Liver (tissue), 9 donors: ENCODE data around the gene TNS3. TPM values are rescaled to one million over a fixed set of nuclear protein-coding genes. Genes with fewer than 3 reads are reported as not detected.

Experiments used
- DNase-seq: peaks from one replicate; pipeline ENCODE4 v3.0.0-alpha.2; 2017; ENCODE audit warnings: low spot score
- H3K27ac ChIP-seq, 2 donors: one replicate each; pipeline ENCODE4 v1.7.0; 2013; ENCODE audit warnings: inconsistent platforms in 2 of 2, low read length in 2 of 2, control low read depth in 1 of 2, low read depth in 1 of 2, mild to moderate bottlenecking in 1 of 2
- H3K27me3 ChIP-seq, 4 donors: one replicate each; pipeline versions ENCODE4 v1.6.1 to v1.7.0; 2013; ENCODE audit warnings: low read length in 3 of 4, inconsistent platforms in 1 of 4, mild to moderate bottlenecking in 1 of 4, moderate library complexity in 1 of 4; ENCODE audit not compliant: control insufficient read depth in 4 of 4, insufficient read depth in 4 of 4
- H3K36me3 ChIP-seq, 4 donors: one replicate each; pipeline versions ENCODE4 v1.6.1 to v1.7.0; 2013; ENCODE audit warnings: low read length in 3 of 4, mild to moderate bottlenecking in 3 of 4, low read depth in 1 of 4, moderate library complexity in 1 of 4; ENCODE audit not compliant: control insufficient read depth in 4 of 4, insufficient read depth in 3 of 4
- H3K4me1 ChIP-seq, 4 donors: one replicate each; pipeline versions ENCODE4 v1.6.1 to v1.7.0; 2013; ENCODE audit warnings: low read length in 3 of 4, mild to moderate bottlenecking in 3 of 4, moderate library complexity in 1 of 4; ENCODE audit not compliant: control insufficient read depth in 4 of 4, insufficient read depth in 4 of 4
- H3K4me3 ChIP-seq, 3 donors: one replicate each; pipeline versions ENCODE4 v1.6.1 to v1.7.0; 2013; ENCODE audit warnings: low read length in 3 of 3, control low read depth in 1 of 3, low read depth in 1 of 3, mild to moderate bottlenecking in 1 of 3
- H3K9ac ChIP-seq, 2 donors: one replicate each; pipeline ENCODE4 v1.7.0; 2013; ENCODE audit warnings: low read length in 2 of 2, mild to moderate bottlenecking in 2 of 2, moderate library complexity in 2 of 2, control low read depth in 1 of 2, low read depth in 1 of 2
- H3K9me3 ChIP-seq, 4 donors: one replicate each; pipeline versions ENCODE4 v1.6.1 to v1.7.0; 2013; ENCODE audit warnings: low read length in 3 of 4; ENCODE audit not compliant: control insufficient read depth in 4 of 4
- ATF3 ChIP-seq: IDR thresholded peaks from 2 replicates; pipeline ENCODE4 v1.6.1; 2016; ENCODE audit warnings: antibody characterized with exemption
- CTCF ChIP-seq: fragments of 150-350 bp; IDR thresholded peaks from 2 replicates; pipeline ENCODE4 v1.5.1; 2017; ENCODE audit warnings: improper control_type of control experiment, low read depth, low read length; ENCODE audit not compliant: missing input control
- EGR1 ChIP-seq, 2 donors: IDR thresholded peaks; 2 replicates each; pipeline ENCODE4 v1.6.1; 2016 to 2018; ENCODE audit warnings: antibody characterized with exemption in 2 of 2, low read depth in 2 of 2
- FOXA1 ChIP-seq: IDR thresholded peaks from 2 replicates; pipeline ENCODE4 v1.6.1; 2016; ENCODE audit warnings: antibody characterized with exemption
- GABPA ChIP-seq, 2 donors: IDR thresholded peaks in 1 of 2; conservative IDR thresholded peaks in 1 of 2; 2 replicates each; pipeline ENCODE4 v1.6.1; 2016; ENCODE audit warnings: antibody characterized with exemption in 2 of 2, mild to moderate bottlenecking in 1 of 2, moderate library complexity in 1 of 2
- HNF4A ChIP-seq, 2 donors: conservative IDR thresholded peaks; 2 replicates each; pipeline ENCODE4 v1.6.1; 2016; ENCODE audit warnings: antibody characterized with exemption in 2 of 2, mild to moderate bottlenecking in 2 of 2
- HNF4G ChIP-seq: IDR thresholded peaks from 2 replicates; pipeline ENCODE4 v1.6.1; 2016; ENCODE audit warnings: antibody characterized with exemption
- JUND ChIP-seq, 2 donors: IDR thresholded peaks; 2 replicates each; pipeline ENCODE4 v1.6.1; 2016; ENCODE audit warnings: antibody characterized with exemption in 2 of 2
- MAX ChIP-seq: IDR thresholded peaks from 2 replicates; pipeline ENCODE4 v1.6.1; 2016; ENCODE audit warnings: antibody characterized with exemption
- REST ChIP-seq: IDR thresholded peaks from 2 replicates; pipeline ENCODE4 v1.6.1; 2016; ENCODE audit warnings: antibody characterized with exemption, mild to moderate bottlenecking
- SP1 ChIP-seq: IDR thresholded peaks from 2 replicates; pipeline ENCODE4 v1.6.1; 2018; ENCODE audit warnings: antibody characterized with exemption, mild to moderate bottlenecking
- TAF1 ChIP-seq: conservative IDR thresholded peaks from 2 replicates; pipeline ENCODE4 v1.6.1; 2016; ENCODE audit warnings: antibody characterized with exemption, mild to moderate bottlenecking
- YY1 ChIP-seq: IDR thresholded peaks from 2 replicates; pipeline ENCODE4 v1.6.1; 2016; ENCODE audit warnings: antibody characterized with exemption, mild to moderate bottlenecking
- whole genome bisulfite sequencing: extraction: QIAGEN DNeasy Blood & Tissue Kit; methylation state at CpG from one replicate; pipeline ENCODE4 v1.1.7; 2013; 5-methylcytosine and 5-hydroxymethylcytosine counted together
- polyA plus RNA-seq, 2 donors: library from polyadenylated mRNA; stranded (reverse) in 1 of 2; unstranded in 1 of 2; fragments of 200-250 nt in 1 of 2; fragments of >200 nt in 1 of 2; fragmentation: Nextera tagmentation in 1 of 2; extraction: Ambion mirVana in 1 of 2; gene quantifications; one replicate each; pipeline versions ENCODE4 v1.2.1 to v1.2.3, GENCODE V29; 2013 to 2015
- total RNA-seq, 2 donors: library from RNA; depleted of rRNA; stranded (reverse); fragments of >200 nt; gene quantifications; one replicate each; pipeline ENCODE4 v1.2.3, GENCODE V29; 2014
- donor health status: healthy.
- donor health status: healthy.
- donor health status: healthy.
- donor health status: healthy.
- donor health status: healthy.

The TNS3 gene
- total and polyA plus RNA-seq, 4 donors: 16.8 to 100 (median 29.5) TPM

DNA sequence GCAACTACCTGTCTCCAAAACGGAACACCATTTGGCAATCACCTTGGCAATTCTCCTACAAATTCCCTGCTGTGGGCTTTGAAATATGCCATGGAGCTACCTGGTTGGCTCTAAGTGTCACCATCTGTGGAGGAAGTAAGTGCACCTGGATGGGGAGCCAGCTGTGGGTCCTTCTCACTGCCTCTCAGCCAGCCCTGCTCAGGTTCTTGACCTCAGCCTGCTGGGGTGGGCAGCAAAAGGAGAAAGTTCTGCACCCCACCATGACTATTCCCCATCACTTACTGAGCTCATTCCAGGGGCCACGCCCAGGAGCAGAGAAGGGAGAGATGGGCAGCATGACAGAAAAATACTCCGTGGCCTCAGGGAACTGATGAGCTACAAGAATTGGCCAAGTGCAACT is 158.7 kb downstream of the TNS3 start (continued):
- TF ChIP-seq ATF3 (no peak), FOXA1 (no peak)

DNA sequence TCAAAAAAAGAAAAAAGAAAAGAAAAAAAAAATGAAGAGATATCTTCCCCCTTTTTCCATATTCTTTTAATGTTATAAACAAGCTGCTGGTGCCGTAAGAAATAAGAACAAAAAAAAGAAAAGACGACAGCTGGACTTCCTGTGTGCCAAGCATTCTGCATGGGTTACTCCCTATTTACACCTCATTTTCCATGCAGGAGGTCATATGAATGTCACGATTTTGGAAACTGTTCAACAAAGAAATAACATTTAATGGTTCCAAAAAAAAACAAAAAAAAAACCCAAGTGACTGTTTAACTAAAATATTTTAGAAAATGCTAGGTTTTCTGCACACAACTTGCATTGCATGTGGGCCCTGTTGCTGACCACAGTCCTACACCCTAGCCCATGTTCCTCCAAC is 159.3 kb downstream of the TNS3 start:
- no peaks in the 10 kb centered on the region for H3K27me3 ChIP-seq

GRCh38 chr7:47421456-47421855 is 160.5 kb downstream of the TNS3 start:
- H3K27ac ChIP-seq: no peak overlapping the region
- TF ChIP-seq TAF1: no peak
- no peak for TF ChIP-seq ATF3
- no peak for TF ChIP-seq JUND (IDR thresholded peaks at IDR 0.05)
- no peak for TF ChIP-seq YY1
- TF ChIP-seq HNF4G: no peak
- no peaks in the 10 kb centered on the region for H3K27me3 ChIP-seq
- peaks cover 0 to 19% (median 9%) of the 10 kb centered on the region in 4 donors for H3K4me1 ChIP-seq
- peaks cover 2 to 66% (median 45%) of the 10 kb centered on the region in 4 donors for H3K36me3 ChIP-seq
- no peak overlapping the region for H3K4me3 ChIP-seq
- H3K9me3 ChIP-seq: no peaks in the 10 kb centered on the region
- no peak overlapping the region for H3K9ac ChIP-seq
- DNase-seq: no peak
- 94% methylated on average over 4 of the region's 4 CpGs for WGBS

More for the DNA sequence above, 159.3 kb downstream of the TNS3 start:
- no peak overlapping the region for H3K9ac ChIP-seq
- no peak overlapping the region for H3K4me3 ChIP-seq
- H3K4me1 ChIP-seq: peaks cover 0 to 9% (median 3%) of the 10 kb centered on the region in 4 donors
- no peak for DNase-seq
- peaks cover 4 to 70% (median 48%) of the 10 kb centered on the region in 4 donors for H3K36me3 ChIP-seq
- no peak overlapping the region for H3K27ac ChIP-seq
- 51% methylated on average over 3 of the region's 3 CpGs for WGBS
- no peak for TF ChIP-seq YY1
- no peaks in the 10 kb centered on the region for H3K9me3 ChIP-seq

DNA sequence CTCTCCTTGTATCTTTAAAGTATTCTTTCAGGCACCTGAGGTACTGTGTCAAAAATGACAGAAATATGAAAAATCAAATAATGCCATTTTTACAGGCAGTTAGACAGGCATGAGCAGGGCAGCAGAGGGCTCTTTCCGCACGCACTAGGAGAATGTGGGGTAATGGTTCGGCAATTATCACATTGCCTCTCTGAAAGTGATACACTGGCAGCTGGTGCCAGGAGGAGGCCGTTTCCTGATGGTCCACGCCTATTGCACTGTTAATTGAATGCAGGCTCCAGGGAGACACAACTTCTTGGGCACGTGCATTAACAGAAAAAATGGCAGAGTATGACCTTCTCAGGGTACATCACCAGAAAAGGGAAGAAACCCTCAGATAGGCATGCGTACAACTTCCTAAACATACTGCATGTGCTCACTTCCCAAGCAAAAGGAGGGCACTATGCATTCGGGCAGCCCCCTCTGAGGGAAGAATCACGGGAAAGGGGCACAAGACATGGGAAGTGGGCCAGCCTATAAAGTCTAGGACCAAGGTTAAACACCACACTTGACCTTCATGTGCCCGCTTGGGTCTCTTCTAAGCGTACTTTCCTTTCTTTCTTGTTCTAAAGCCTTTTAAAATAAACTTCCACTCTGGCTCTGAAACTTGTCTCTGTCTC is 161.7 kb downstream of the TNS3 start:
- no peak overlapping the region for H3K9ac ChIP-seq
- TF ChIP-seq EGR1 (IDR thresholded peaks at IDR 0.05; ENCODE audit: low read depth in 2 of 2) (no peak), HNF4A (conservative IDR thresholded peaks at IDR 0.05) (no peak), REST (no peak), SP1 (no peak), ATF3 (no peak), TAF1 (no peak), YY1 (no peak), CTCF (no peak), JUND (IDR thresholded peaks at IDR 0.05) (no peak), FOXA1 (no peak), GABPA (IDR thresholded peaks at IDR 0.05 in 1 of 2, conservative IDR thresholded peaks at IDR 0.05 in 1 of 2) (no peak), MAX (no peak), HNF4G (no peak)
- no peaks in the 10 kb centered on the region for H3K9me3 ChIP-seq
- peaks cover 1 to 58% (median 46%) of the 10 kb centered on the region in 4 donors for H3K36me3 ChIP-seq
- H3K27ac ChIP-seq: no peak overlapping the region
- no peak for DNase-seq
- H3K27me3 ChIP-seq: no peaks in the 10 kb centered on the region
- H3K4me3 ChIP-seq: no peak overlapping the region
- 95% methylated on average over 11 of the region's 11 CpGs for WGBS
- H3K4me1 ChIP-seq: peaks cover 0 to 29% (median 13%) of the 10 kb centered on the region in 4 donors
